Smooth muscle cell (in vitro differentiated cells): ENCODE data around the gene LAIR1. TPM values are rescaled to one million over a fixed set of nuclear protein-coding genes. Genes with fewer than 3 reads are reported as not detected.
"Not testable (repeated sequence)": the region's sequence is repeated elsewhere in the genome, so short reads cannot be mapped to it uniquely, and the experiment has no call there.

Source experiments
- DNase-seq: peaks from one replicate; lab custom pipeline; 2025; ENCODE audit not compliant: unreplicated experiment; lab: John Stamatoyannopoulos, UW
- H2AFZ ChIP-seq: fragments of 200-600 bp; sonication (generic); 2 replicates; pipeline ENCODE4 v1.6.0; 2016; ENCODE audit warnings: antibody characterized with exemption, low read depth, mild to moderate bottlenecking
- H3F3A ChIP-seq: fragments of 200-600 bp; sonication (generic); 2 replicates; pipeline ENCODE4 v1.6.0; 2017; ENCODE audit warnings: antibody characterized with exemption, low read depth
- H3K27ac ChIP-seq: fragments of 200-600 bp; sonication (generic); 2 replicates; pipeline ENCODE4 v1.5.1; 2016; ENCODE audit warnings: low read depth, mild to moderate bottlenecking
- H3K27me3 ChIP-seq: fragments of 200-600 bp; sonication (generic); 2 replicates; pipeline ENCODE4 v1.6.1; 2016; ENCODE audit warnings: low read depth, mild to moderate bottlenecking
- H3K36me3 ChIP-seq: fragments of 200-600 bp; sonication (generic); 2 replicates; pipeline ENCODE4 v1.5.1; 2016; ENCODE audit warnings: low read depth
- H3K4me1 ChIP-seq: fragments of 200-600 bp; sonication (generic); 2 replicates; pipeline ENCODE4 v1.5.1; 2016; ENCODE audit warnings: low read depth
- H3K4me2 ChIP-seq: fragments of 200-600 bp; sonication (generic); 2 replicates; pipeline ENCODE4 v1.6.0; 2016; ENCODE audit warnings: mild to moderate bottlenecking
- H3K4me3 ChIP-seq: fragments of 200-600 bp; sonication (generic); 2 replicates; pipeline ENCODE4 v1.5.1; 2016; ENCODE audit warnings: mild to moderate bottlenecking
- H3K79me2 ChIP-seq: fragments of 200-600 bp; sonication (generic); 2 replicates; pipeline ENCODE4 v1.6.0; 2016; ENCODE audit warnings: low read depth, mild to moderate bottlenecking
- H3K9ac ChIP-seq: fragments of 200-600 bp; sonication (generic); 2 replicates; pipeline ENCODE4 v1.6.0; 2016; ENCODE audit warnings: low read depth
- H3K9me3 ChIP-seq: fragments of 200-600 bp; sonication (generic); replicated peaks from 2 replicates; pipeline ENCODE4 v1.5.1; 2016; ENCODE audit warnings: low read depth
- H4K20me1 ChIP-seq: fragments of 200-600 bp; sonication (generic); 2 replicates; pipeline ENCODE4 v1.6.0; 2016; ENCODE audit warnings: low read depth
- WGBS: methylation state at CpG from one replicate; pipeline ENCODE4 v1.1.7; 2016; ENCODE audit warnings: low lambda C conversion rate; 5-methylcytosine and 5-hydroxymethylcytosine counted together
- polyA plus RNA-seq: library from polyadenylated mRNA; unstranded; fragments of >200 nt; fragmentation: Nextera tagmentation; extraction: Ambion mirVana; gene quantifications from 2 replicates; pipeline ENCODE4 v1.2.1, GENCODE V29; 2016
- total RNA-seq: library from RNA; depleted of rRNA; stranded (reverse); fragments of >200 nt; gene quantifications from 2 replicates; pipeline ENCODE4 v1.2.3, GENCODE V29; 2014
- TF ChIP-seq, protein P1 (sequence below): fragments of 200-600 bp; sonication (generic); IDR thresholded peaks from 2 replicates; pipeline ENCODE4 v1.5.1; 2017; ENCODE audit warnings: borderline replicate concordance, mild to moderate bottlenecking, antibody characterized with exemption; ENCODE audit not compliant: insufficient read depth, poor library complexity, severe bottlenecking

Gene LAIR1
- total and polyA plus RNA-seq, 2 experiments from 2014 or later, result not detected

DNA sequence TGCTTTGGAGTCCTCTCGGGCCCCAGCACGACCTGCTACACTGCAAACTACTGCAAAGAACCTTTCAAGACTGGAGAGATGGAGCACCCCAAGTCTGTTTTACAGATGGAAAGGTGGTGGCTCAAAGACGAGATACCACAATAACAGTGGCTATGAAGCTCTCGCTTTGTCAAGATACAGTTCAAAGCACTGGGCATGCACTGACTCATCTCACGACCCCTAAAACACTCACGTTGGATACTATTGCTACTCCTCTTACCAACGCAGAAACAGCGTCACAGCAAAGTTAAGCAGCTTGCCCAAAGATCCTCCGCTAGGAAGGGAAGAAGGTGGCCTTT lies 24.0 kb upstream of the LAIR1 start:
- Histone ChIP-seq H3K27me3 (peaks cover 19% of the 10 kb centered on the region), H4K20me1 (no peaks in the 10 kb centered on the region), H3K9me3 (no peaks in the 10 kb centered on the region), H3K4me2 (no peak overlapping the region), H2AFZ (no peak overlapping the region), H3K79me2 (no peaks in the 10 kb centered on the region), H3K4me3 (no peak overlapping the region), H3F3A (no peaks in the 10 kb centered on the region), H3K9ac (no peak overlapping the region), H3K36me3 (no peaks in the 10 kb centered on the region), H3K4me1 (no peaks in the 10 kb centered on the region), H3K27ac (no peak overlapping the region)
- DNase-seq, result no peak
- TF ChIP-seq, protein P1, sequence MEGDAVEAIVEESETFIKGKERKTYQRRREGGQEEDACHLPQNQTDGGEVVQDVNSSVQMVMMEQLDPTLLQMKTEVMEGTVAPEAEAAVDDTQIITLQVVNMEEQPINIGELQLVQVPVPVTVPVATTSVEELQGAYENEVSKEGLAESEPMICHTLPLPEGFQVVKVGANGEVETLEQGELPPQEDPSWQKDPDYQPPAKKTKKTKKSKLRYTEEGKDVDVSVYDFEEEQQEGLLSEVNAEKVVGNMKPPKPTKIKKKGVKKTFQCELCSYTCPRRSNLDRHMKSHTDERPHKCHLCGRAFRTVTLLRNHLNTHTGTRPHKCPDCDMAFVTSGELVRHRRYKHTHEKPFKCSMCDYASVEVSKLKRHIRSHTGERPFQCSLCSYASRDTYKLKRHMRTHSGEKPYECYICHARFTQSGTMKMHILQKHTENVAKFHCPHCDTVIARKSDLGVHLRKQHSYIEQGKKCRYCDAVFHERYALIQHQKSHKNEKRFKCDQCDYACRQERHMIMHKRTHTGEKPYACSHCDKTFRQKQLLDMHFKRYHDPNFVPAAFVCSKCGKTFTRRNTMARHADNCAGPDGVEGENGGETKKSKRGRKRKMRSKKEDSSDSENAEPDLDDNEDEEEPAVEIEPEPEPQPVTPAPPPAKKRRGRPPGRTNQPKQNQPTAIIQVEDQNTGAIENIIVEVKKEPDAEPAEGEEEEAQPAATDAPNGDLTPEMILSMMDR, result no peak
- 73% methylated on average over 9 of the region's 9 CpGs for WGBS

DNA sequence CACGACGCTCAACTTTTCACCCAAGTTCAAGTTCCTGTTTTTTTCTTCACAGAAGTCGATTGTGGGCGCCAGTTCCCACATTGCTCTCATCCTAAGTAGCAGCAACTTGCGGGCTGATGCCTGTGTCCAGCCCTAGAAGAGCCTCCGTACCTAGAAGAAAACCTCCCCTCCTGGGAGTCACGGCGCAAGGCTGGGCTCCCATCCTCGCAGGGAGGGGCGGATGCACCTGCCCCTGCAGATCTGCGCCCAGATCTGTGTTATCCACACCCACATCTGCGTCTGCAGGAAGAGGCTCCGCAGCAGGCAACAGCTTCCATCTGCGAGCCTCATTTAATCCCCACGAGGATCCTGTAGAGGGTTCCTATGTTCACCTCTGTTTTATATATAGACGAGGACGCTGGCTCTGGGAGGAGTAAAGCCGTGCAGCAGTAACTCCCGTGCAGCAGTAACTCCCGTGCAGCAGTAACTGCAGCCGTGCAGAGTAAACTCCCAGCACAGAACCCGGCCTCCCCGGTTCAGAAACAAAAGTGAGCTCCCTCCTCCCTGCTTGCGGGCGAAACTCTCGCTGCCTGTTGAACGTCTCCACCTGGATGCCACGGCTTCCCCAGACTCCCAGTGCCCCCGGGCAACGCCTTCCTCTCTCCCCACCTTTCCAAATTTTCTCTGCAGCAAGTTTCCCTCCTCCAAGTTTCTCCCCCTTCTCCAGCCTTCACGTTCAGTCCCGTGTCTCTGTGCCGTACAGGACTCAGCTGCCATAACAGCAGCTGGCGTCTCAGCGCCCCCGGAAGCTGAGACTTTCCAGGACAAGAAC lies 23.5 kb upstream of the LAIR1 start:
- DNase-seq, result no peak
- Histone ChIP-seq H3K27ac (no peak overlapping the region), H3K36me3 (no peaks in the 10 kb centered on the region), H3K9ac (no peak overlapping the region), H3K4me3 (no peak overlapping the region), H3K4me2 (no peak overlapping the region), H4K20me1 (no peaks in the 10 kb centered on the region), H3K9me3 (no peaks in the 10 kb centered on the region), H3K4me1 (no peaks in the 10 kb centered on the region), H3F3A (no peaks in the 10 kb centered on the region), H3K27me3 (peaks cover 19% of the 10 kb centered on the region), H2AFZ (no peak overlapping the region), H3K79me2 (no peaks in the 10 kb centered on the region)
- TF ChIP-seq, protein P1, result no peak
- WGBS, result 70% methylated on average over 35 of the region's 36 CpGs

DNA sequence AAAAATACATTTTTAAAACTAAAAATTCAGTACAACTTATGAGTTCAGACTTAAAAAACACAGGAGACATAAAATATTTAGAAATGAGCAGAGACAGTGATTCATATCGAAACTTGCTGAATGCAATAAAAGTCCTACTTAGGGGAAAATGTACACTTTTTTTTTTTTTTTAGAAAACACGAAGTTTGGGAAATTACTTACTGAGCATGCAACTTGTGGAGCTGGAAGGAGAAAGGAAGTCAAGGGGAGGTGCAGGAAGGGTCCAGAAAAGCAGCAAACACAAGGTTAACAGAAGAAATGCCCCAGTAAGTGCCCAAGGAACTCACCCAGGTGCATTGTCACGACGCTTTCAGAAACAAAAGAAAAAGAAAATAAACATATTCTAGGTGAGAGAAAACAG lies 18.6 kb upstream of the LAIR1 start:
- 87% methylated on average over 4 of the region's 4 CpGs for WGBS
- Histone ChIP-seq H3K9me3 (no peaks in the 10 kb centered on the region), H3K36me3 (no peaks in the 10 kb centered on the region), H3K27me3 (no peaks in the 10 kb centered on the region), H3F3A (no peaks in the 10 kb centered on the region), H3K4me3 (no peak overlapping the region), H3K4me2 (no peak overlapping the region), H3K79me2 (no peaks in the 10 kb centered on the region), H3K4me1 (no peaks in the 10 kb centered on the region), H4K20me1 (no peaks in the 10 kb centered on the region), H3K27ac (no peak overlapping the region), H3K9ac (no peak overlapping the region), H2AFZ (no peak overlapping the region)
- TF ChIP-seq, protein P1, result no peak
- DNase-seq, result no peak

DNA sequence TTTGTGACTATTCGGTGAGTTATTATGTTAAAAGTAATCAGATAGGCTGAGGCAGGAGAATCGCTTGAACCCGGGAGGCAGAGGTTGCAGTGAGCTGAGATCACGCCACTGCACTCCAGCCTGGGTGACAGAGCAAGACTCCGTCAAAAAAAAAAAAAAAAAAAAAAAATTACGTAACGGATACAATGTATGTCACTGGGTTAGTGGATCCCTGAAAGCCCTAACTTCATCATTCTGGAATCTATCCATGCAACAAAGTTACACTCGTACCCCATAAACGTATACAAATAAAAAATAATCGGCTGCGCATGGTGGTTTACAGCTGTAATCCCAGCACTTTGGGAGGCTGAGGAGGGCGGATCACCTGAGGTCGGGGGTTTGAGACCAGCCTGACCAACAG lies 17.3 kb upstream of the LAIR1 start:
- H3K27ac ChIP-seq, H3K4me1 ChIP-seq, H3K79me2 ChIP-seq, H3K4me3 ChIP-seq, H4K20me1 ChIP-seq, H3K36me3 ChIP-seq, H3K4me2 ChIP-seq, H2AFZ ChIP-seq, H3K9ac ChIP-seq, DNase-seq, H3K9me3 ChIP-seq, H3F3A ChIP-seq, H3K27me3 ChIP-seq: not testable (repeated sequence)
- WGBS, result 90% methylated on average over 13 of the region's 13 CpGs
